ENCODE measurements around the gene NT5DC1.

NT5DC1 gene

GRCh38 chr6:116133453-116133852 is 32.8 kb downstream of the NT5DC1 start:
- in situ Hi-C loops (cut with HindIII; ENCODE audit: low sequenced_read_pairs) = no loop called here

GRCh38 chr6:116136373-116136772 is 35.7 kb downstream of the NT5DC1 start:
- in situ Hi-C loops (cut with HindIII; ENCODE audit: low sequenced_read_pairs) = no loop called here

- in situ Hi-C loops (cut with HindIII; ENCODE audit: low sequenced_read_pairs) = no loop called here
These were observed 36.3 kb downstream of the NT5DC1 start for GRCh38 chr6:116136933-116137340.

GRCh38 chr6:116139917-116140316 is 39.3 kb downstream of the NT5DC1 start:
- in situ Hi-C loops (cut with HindIII; ENCODE audit: low sequenced_read_pairs) = no loop called here

GRCh38 chr6:116144605-116145004 is 44.0 kb downstream of the NT5DC1 start:
- in situ Hi-C loops (cut with HindIII; ENCODE audit: low sequenced_read_pairs) = no loop called here

GRCh38 chr6:116145803-116146675 is 45.4 kb downstream of the NT5DC1 start:
- in situ Hi-C loops (cut with HindIII; ENCODE audit: low sequenced_read_pairs) = no loop called here

GRCh38 chr6:116152620-116153019 is 52.0 kb downstream of the NT5DC1 start:
- in situ Hi-C loops (cut with HindIII; ENCODE audit: low sequenced_read_pairs) = no loop called here

- in situ Hi-C loops (cut with HindIII; ENCODE audit: low sequenced_read_pairs) = no loop called here
These were observed 54.2 kb downstream of the NT5DC1 start for GRCh38 chr6:116154887-116155286.

GRCh38 chr6:116156405-116157326 is 56.0 kb downstream of the NT5DC1 start:
- in situ Hi-C loops (cut with HindIII; ENCODE audit: low sequenced_read_pairs) = no loop called here

- in situ Hi-C loops (cut with HindIII; ENCODE audit: low sequenced_read_pairs) = no loop called here
These were observed 56.7 kb downstream of the NT5DC1 start for GRCh38 chr6:116157391-116157790.

GRCh38 chr6:116158641-116159040 is 58.0 kb downstream of the NT5DC1 start:
- in situ Hi-C loops (cut with HindIII; ENCODE audit: low sequenced_read_pairs) = no loop called here

- in situ Hi-C loops (cut with HindIII; ENCODE audit: low sequenced_read_pairs) = no loop called here
These were observed 59.3 kb downstream of the NT5DC1 start for GRCh38 chr6:116159782-116160524.

GRCh38 chr6:116165596-116165995 is 64.9 kb downstream of the NT5DC1 start:
- in situ Hi-C loops (cut with HindIII; ENCODE audit: low sequenced_read_pairs) = no loop called here

GRCh38 chr6:116166369-116166768 is 65.7 kb downstream of the NT5DC1 start:
- in situ Hi-C loops (cut with HindIII; ENCODE audit: low sequenced_read_pairs) = no loop called here

GRCh38 chr6:116168148-116168547 is 67.5 kb downstream of the NT5DC1 start:
- in situ Hi-C loops (cut with HindIII; ENCODE audit: low sequenced_read_pairs) = no loop called here

GRCh38 chr6:116169880-116170279 is 69.2 kb downstream of the NT5DC1 start:
- in situ Hi-C loops (cut with HindIII; ENCODE audit: low sequenced_read_pairs) = no loop called here

- in situ Hi-C loops (cut with HindIII; ENCODE audit: low sequenced_read_pairs) = no loop called here
These were observed 69.9 kb downstream of the NT5DC1 start for GRCh38 chr6:116170358-116171057.

- in situ Hi-C loops (cut with HindIII; ENCODE audit: low sequenced_read_pairs) = no loop called here
These were observed 73.3 kb downstream of the NT5DC1 start for GRCh38 chr6:116173928-116174327.

GRCh38 chr6:116175344-116175743 is 74.7 kb downstream of the NT5DC1 start:
- in situ Hi-C loops (cut with HindIII; ENCODE audit: low sequenced_read_pairs) = no loop called here

GRCh38 chr6:116176596-116176995 is 75.9 kb downstream of the NT5DC1 start:
- in situ Hi-C loops (cut with HindIII; ENCODE audit: low sequenced_read_pairs) = no loop called here

Data from endothelial cell of hepatic sinusoid (primary cell).